PC-9 (cell line): ENCODE measurements around the gene IFT20. TPM values are rescaled to one million over a fixed set of nuclear protein-coding genes. Genes with fewer than 3 reads are reported as not detected.
"Not testable (repeated sequence)": the region's sequence is repeated elsewhere in the genome, so short reads cannot be mapped to it uniquely, and the experiment has no call there.

ENCODE experiments used
- BruUV-seq: library from RNA; stranded (reverse); fragments of 400-500 nt; replicated peaks from 2 replicates; lab custom pipeline; 2021; lab: Mats Ljungman, UMichigan
- CTCF ChIA-PET: fragments of 300-600 bp; sonication (Branson Sonifier 250); formaldehyde crosslinking; loops from one replicate; lab custom pipeline; 2022; ENCODE audit warnings: antibody characterized with exemption; lab: Charles Lee
- POLR2A ChIA-PET: fragments of 300-600 bp; sonication (Branson Sonifier 250); formaldehyde crosslinking; loops from one replicate; lab custom pipeline; 2022; ENCODE audit warnings: antibody characterized with exemption; ENCODE audit not compliant: unreplicated experiment; lab: Charles Lee
- DNase-seq, 2 experiments: peaks; one replicate each; pipeline versions ENCODE4 v3.0.0 to v3.0.0-alpha.2; 2015 to 2022; ENCODE audit warnings: mixed read lengths in 1 of 2
- H2AFZ ChIP-seq: fragments of 200-600 bp; sonication (generic); 2 replicates; pipeline ENCODE4 v1.8.1; 2017; ENCODE audit warnings: antibody characterized with exemption
- H3F3A ChIP-seq: fragments of 200-600 bp; sonication (generic); 2 replicates; pipeline ENCODE4 v1.8.1; 2017; ENCODE audit warnings: antibody characterized with exemption, mild to moderate bottlenecking, low read depth; ENCODE audit not compliant: insufficient read depth
- H3K27ac ChIP-seq: fragments of 200-600 bp; sonication (generic); 2 replicates; pipeline ENCODE4 v1.6.1; 2016; ENCODE audit warnings: mixed run types
- H3K27me3 ChIP-seq: fragments of 200-600 bp; sonication (generic); 2 replicates; pipeline ENCODE4 v1.6.1; 2016; ENCODE audit warnings: low read depth, mixed run types; ENCODE audit not compliant: insufficient read depth
- H3K36me3 ChIP-seq: fragments of 200-600 bp; sonication (generic); 2 replicates; pipeline ENCODE4 v1.6.1; 2016; ENCODE audit warnings: low read depth, mixed run types
- H3K4me1 ChIP-seq: fragments of 200-600 bp; sonication (generic); replicated peaks from 2 replicates; pipeline ENCODE4 v1.6.1; 2016; ENCODE audit warnings: mixed run types; ENCODE audit not compliant: insufficient read depth
- H3K4me2 ChIP-seq: fragments of 200-600 bp; sonication (generic); 2 replicates; pipeline ENCODE4 v1.6.1; 2017; ENCODE audit warnings: mixed run types
- H3K4me3 ChIP-seq: fragments of 200-600 bp; sonication (generic); 2 replicates; pipeline ENCODE4 v1.6.1; 2016; ENCODE audit warnings: mixed run types
- H3K79me2 ChIP-seq: fragments of 200-600 bp; sonication (generic); 2 replicates; pipeline ENCODE4 v1.6.1; 2017; ENCODE audit warnings: low read depth, mixed run types
- H3K9me2 ChIP-seq: fragments of 200-600 bp; sonication (generic); 2 replicates; pipeline ENCODE4 v1.8.1; 2017; ENCODE audit warnings: mild to moderate bottlenecking; ENCODE audit not compliant: insufficient read depth
- H3K9me3 ChIP-seq: fragments of 200-600 bp; sonication (generic); 2 replicates; pipeline ENCODE4 v1.8.1; 2016; ENCODE audit warnings: low read depth; ENCODE audit not compliant: insufficient read depth
- H4K20me1 ChIP-seq: fragments of 200-600 bp; sonication (generic); 2 replicates; pipeline ENCODE4 v1.8.1; 2017; ENCODE audit not compliant: insufficient read depth
- CTCF ChIP-seq: fragments of 200-600 bp; sonication (generic); conservative IDR thresholded peaks from 2 replicates; pipeline ENCODE4 v1.6.1; 2017; ENCODE audit warnings: mixed run types, antibody characterized with exemption, mild to moderate bottlenecking, moderate library complexity
- EZH2 ChIP-seq: fragments of 200-600 bp; sonication (generic); IDR thresholded peaks from 2 replicates; pipeline ENCODE4 v1.8.0; 2017; ENCODE audit warnings: antibody characterized with exemption, low read depth
- intact Hi-C: fragments of 100-400 bp; cut with micrococcal nuclease; formaldehyde crosslinking; loops from one replicate; pipeline ENCODE4 v1.10.0; 2022; ENCODE audit not compliant: unreplicated experiment
- total RNA-seq: library from RNA; stranded (reverse); gene quantifications from 2 replicates; pipeline ENCODE4 v1.2.3, GENCODE V29; 2021

Gene IFT20
- total RNA-seq, 1 experiment from 2014 or later, result 42.3 TPM

- intact Hi-C loops, result no loop called here
- Histone ChIP-seq H3F3A (peaks cover 27% of the 10 kb centered on the region), H3K9me2 (no peaks in the 10 kb centered on the region), H4K20me1 (peaks cover 19% of the 10 kb centered on the region), H3K79me2 (peaks cover 21% of the 10 kb centered on the region), H3K27me3 (no peaks in the 10 kb centered on the region), H3K9me3 (no peaks in the 10 kb centered on the region), H3K36me3 (peaks cover 28% of the 10 kb centered on the region), H3K4me2 (no peak overlapping the region), H2AFZ (no peak overlapping the region), H3K4me1 (peaks cover 20% of the 10 kb centered on the region), H3K27ac (no peak overlapping the region), H3K4me3 (no peak overlapping the region)
- DNase-seq, result no peak
- TF ChIP-seq EZH2 (no peak), CTCF (no peak)
- POLR2A ChIA-PET, result no interaction called here
- BruUV-seq, result no TSS peak
- CTCF ChIA-PET, result no interaction called here
These were observed 6.2 kb upstream of the IFT20 start for GRCh38 chr17:28341516-28341915.

GRCh38 chr17:28340374-28340773, 5.1 kb upstream of the IFT20 start:
- peaks cover 21% of the 10 kb centered on the region for H3K79me2 ChIP-seq

GRCh38 chr17:28339431-28339830, 4.2 kb upstream of the IFT20 start:
- Histone ChIP-seq H3K27ac (no peak overlapping the region), H3K36me3 (peaks cover 15% of the 10 kb centered on the region; the same call in 1 of the 2 replicates), H3K9me2 (no peaks in the 10 kb centered on the region), H3K79me2 (peaks cover 27% of the 10 kb centered on the region), H3K4me1 (peaks cover 14% of the 10 kb centered on the region), H3K4me2 (no peak overlapping the region), H3K27me3 (no peaks in the 10 kb centered on the region), H2AFZ (no peak overlapping the region), H4K20me1 (peaks cover 16% of the 10 kb centered on the region), H3K4me3 (no peak overlapping the region), H3K9me3 (no peaks in the 10 kb centered on the region), H3F3A (peaks cover 12% of the 10 kb centered on the region; the same call in 1 of the 2 replicates)
- ChIA-PET POLR2A (no interaction called here), CTCF (no interaction called here)
- DNase-seq, result no peak
- intact Hi-C loops, result loop anchor here (5.0 kb wide), 4 partner anchors 62 to 297 kb away; partner anchors contain the start of genes NLK and SLC46A1
- TF ChIP-seq CTCF (no peak), EZH2 (no peak)
- no TSS peak for BruUV-seq

More at GRCh38 chr17:28340374-28340773, 5.1 kb upstream of the IFT20 start:
- BruUV-seq, result no TSS peak
- intact Hi-C loops, result no loop called here
- Histone ChIP-seq H3K9me3 (no peaks in the 10 kb centered on the region), H4K20me1 (peaks cover 19% of the 10 kb centered on the region), H3K27me3 (no peaks in the 10 kb centered on the region), H3K4me1 (peaks cover 11% of the 10 kb centered on the region), H3F3A (peaks cover 20% of the 10 kb centered on the region), H3K36me3 (peaks cover 22% of the 10 kb centered on the region; the same call in 1 of the 2 replicates), H2AFZ (no peak overlapping the region), H3K27ac (no peak overlapping the region), H3K4me3 (no peak overlapping the region), H3K9me2 (no peaks in the 10 kb centered on the region), H3K4me2 (no peak overlapping the region)
- POLR2A ChIA-PET, result no interaction called here
- TF ChIP-seq CTCF (no peak), EZH2 (no peak)
- CTCF ChIA-PET, result no interaction called here
- no peak for DNase-seq

GRCh38 chr17:28338769-28339212, 3.5 kb upstream of the IFT20 start:
- Histone ChIP-seq H3F3A (peaks cover 12% of the 10 kb centered on the region; the same call in 1 of the 2 replicates), H3K79me2 (peaks cover 34% of the 10 kb centered on the region), H3K4me1 (peaks cover 20% of the 10 kb centered on the region), H4K20me1 (peaks cover 16% of the 10 kb centered on the region)
- intact Hi-C loops, result loop anchor here (5.0 kb wide), 4 partner anchors 61 to 296 kb away; partner anchors contain the start of genes NLK and SLC46A1
- H3K27ac ChIP-seq, DNase-seq, POLR2A ChIA-PET, H3K36me3 ChIP-seq, H3K4me3 ChIP-seq, H2AFZ ChIP-seq, H3K9me2 ChIP-seq, H3K9me3 ChIP-seq, BruUV-seq, H3K27me3 ChIP-seq, H3K4me2 ChIP-seq: not testable (repeated sequence)
- CTCF ChIA-PET, result interaction anchor here (0.6 kb wide), 1 partner anchor 8 kb away, joined by 3 read pairs; no protein-coding TSS in a partner anchor
